Smooth muscle cell (in vitro differentiated cells): ENCODE data around the gene PSD2. TPM values are rescaled to one million over a fixed set of nuclear protein-coding genes. Genes with fewer than 3 reads are reported as not detected.
"Not testable (repeated sequence)": the region's sequence is repeated elsewhere in the genome, so short reads cannot be mapped to it uniquely, and the experiment has no call there.

Experiments
- DNase-seq: peaks from one replicate; lab custom pipeline; 2025; ENCODE audit not compliant: unreplicated experiment; lab: John Stamatoyannopoulos, UW
- H2AFZ ChIP-seq: fragments of 200-600 bp; sonication (generic); 2 replicates; pipeline ENCODE4 v1.6.0; 2016; ENCODE audit warnings: antibody characterized with exemption, low read depth, mild to moderate bottlenecking
- H3F3A ChIP-seq: fragments of 200-600 bp; sonication (generic); 2 replicates; pipeline ENCODE4 v1.6.0; 2017; ENCODE audit warnings: antibody characterized with exemption, low read depth
- H3K27ac ChIP-seq: fragments of 200-600 bp; sonication (generic); 2 replicates; pipeline ENCODE4 v1.5.1; 2016; ENCODE audit warnings: low read depth, mild to moderate bottlenecking
- H3K27me3 ChIP-seq: fragments of 200-600 bp; sonication (generic); 2 replicates; pipeline ENCODE4 v1.6.1; 2016; ENCODE audit warnings: low read depth, mild to moderate bottlenecking
- H3K36me3 ChIP-seq: fragments of 200-600 bp; sonication (generic); 2 replicates; pipeline ENCODE4 v1.5.1; 2016; ENCODE audit warnings: low read depth
- H3K4me1 ChIP-seq: fragments of 200-600 bp; sonication (generic); 2 replicates; pipeline ENCODE4 v1.5.1; 2016; ENCODE audit warnings: low read depth
- H3K4me2 ChIP-seq: fragments of 200-600 bp; sonication (generic); 2 replicates; pipeline ENCODE4 v1.6.0; 2016; ENCODE audit warnings: mild to moderate bottlenecking
- H3K4me3 ChIP-seq: fragments of 200-600 bp; sonication (generic); 2 replicates; pipeline ENCODE4 v1.5.1; 2016; ENCODE audit warnings: mild to moderate bottlenecking
- H3K79me2 ChIP-seq: fragments of 200-600 bp; sonication (generic); 2 replicates; pipeline ENCODE4 v1.6.0; 2016; ENCODE audit warnings: low read depth, mild to moderate bottlenecking
- H3K9ac ChIP-seq: fragments of 200-600 bp; sonication (generic); 2 replicates; pipeline ENCODE4 v1.6.0; 2016; ENCODE audit warnings: low read depth
- H3K9me3 ChIP-seq: fragments of 200-600 bp; sonication (generic); replicated peaks from 2 replicates; pipeline ENCODE4 v1.5.1; 2016; ENCODE audit warnings: low read depth
- H4K20me1 ChIP-seq: fragments of 200-600 bp; sonication (generic); 2 replicates; pipeline ENCODE4 v1.6.0; 2016; ENCODE audit warnings: low read depth
- WGBS: methylation state at CpG from one replicate; pipeline ENCODE4 v1.1.7; 2016; ENCODE audit warnings: low lambda C conversion rate; 5-methylcytosine and 5-hydroxymethylcytosine counted together
- polyA plus RNA-seq: library from polyadenylated mRNA; unstranded; fragments of >200 nt; fragmentation: Nextera tagmentation; extraction: Ambion mirVana; gene quantifications from 2 replicates; pipeline ENCODE4 v1.2.1, GENCODE V29; 2016
- total RNA-seq: library from RNA; depleted of rRNA; stranded (reverse); fragments of >200 nt; gene quantifications from 2 replicates; pipeline ENCODE4 v1.2.3, GENCODE V29; 2014
- TF ChIP-seq, protein P1 (sequence below): fragments of 200-600 bp; sonication (generic); IDR thresholded peaks from 2 replicates; pipeline ENCODE4 v1.5.1; 2017; ENCODE audit warnings: borderline replicate concordance, mild to moderate bottlenecking, antibody characterized with exemption; ENCODE audit not compliant: insufficient read depth, poor library complexity, severe bottlenecking

Gene PSD2
- total and polyA plus RNA-seq, 2 experiments from 2014 or later: 0.54 to 0.81 TPM

DNA sequence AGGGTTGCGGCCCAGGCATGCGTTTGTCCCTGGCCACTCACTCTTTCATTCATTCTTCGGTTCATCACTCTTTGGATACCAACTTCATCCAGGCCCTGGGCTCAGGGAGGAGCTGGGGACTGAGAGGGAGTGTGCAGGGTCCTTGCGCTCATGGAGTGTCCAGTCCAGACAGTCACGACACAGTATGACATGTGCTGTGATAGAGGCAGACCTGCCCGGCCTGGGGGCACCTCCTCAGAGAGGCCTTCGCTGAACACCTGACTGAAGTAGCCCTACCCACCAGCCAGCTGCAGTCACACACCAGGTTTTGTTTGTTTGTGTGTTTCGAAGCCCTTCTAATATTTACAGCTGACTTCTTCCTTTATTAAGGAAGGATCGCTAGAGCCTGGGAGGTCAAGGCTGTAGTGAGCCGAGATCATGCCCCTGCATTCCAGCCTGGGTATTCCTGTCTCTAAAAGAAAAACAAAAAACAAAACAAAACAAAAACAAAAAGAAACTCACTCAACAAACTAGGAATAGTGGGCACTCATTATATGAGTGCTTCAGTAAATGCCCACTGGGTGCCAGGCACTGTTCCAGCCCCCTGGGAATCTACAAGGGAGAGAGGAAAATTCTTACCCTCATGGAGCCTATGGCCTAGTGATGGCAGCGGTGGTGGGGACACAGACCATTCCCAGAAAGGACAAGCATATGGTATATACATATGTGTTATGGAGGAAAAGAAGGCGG, 6.3 kb upstream of the PSD2 start:
- H3K4me3 ChIP-seq: no peak overlapping the region
- H3K79me2 ChIP-seq: no peaks in the 10 kb centered on the region
- no peak overlapping the region for H3K27ac ChIP-seq
- H3K4me1 ChIP-seq: peaks cover 3% of the 10 kb centered on the region
- no peaks in the 10 kb centered on the region for H3K9me3 ChIP-seq
- no peak overlapping the region for H3K4me2 ChIP-seq
- TF ChIP-seq, protein P1, sequence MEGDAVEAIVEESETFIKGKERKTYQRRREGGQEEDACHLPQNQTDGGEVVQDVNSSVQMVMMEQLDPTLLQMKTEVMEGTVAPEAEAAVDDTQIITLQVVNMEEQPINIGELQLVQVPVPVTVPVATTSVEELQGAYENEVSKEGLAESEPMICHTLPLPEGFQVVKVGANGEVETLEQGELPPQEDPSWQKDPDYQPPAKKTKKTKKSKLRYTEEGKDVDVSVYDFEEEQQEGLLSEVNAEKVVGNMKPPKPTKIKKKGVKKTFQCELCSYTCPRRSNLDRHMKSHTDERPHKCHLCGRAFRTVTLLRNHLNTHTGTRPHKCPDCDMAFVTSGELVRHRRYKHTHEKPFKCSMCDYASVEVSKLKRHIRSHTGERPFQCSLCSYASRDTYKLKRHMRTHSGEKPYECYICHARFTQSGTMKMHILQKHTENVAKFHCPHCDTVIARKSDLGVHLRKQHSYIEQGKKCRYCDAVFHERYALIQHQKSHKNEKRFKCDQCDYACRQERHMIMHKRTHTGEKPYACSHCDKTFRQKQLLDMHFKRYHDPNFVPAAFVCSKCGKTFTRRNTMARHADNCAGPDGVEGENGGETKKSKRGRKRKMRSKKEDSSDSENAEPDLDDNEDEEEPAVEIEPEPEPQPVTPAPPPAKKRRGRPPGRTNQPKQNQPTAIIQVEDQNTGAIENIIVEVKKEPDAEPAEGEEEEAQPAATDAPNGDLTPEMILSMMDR: no peak
- no peaks in the 10 kb centered on the region for H3F3A ChIP-seq
- H3K9ac ChIP-seq: no peak overlapping the region
- no peaks in the 10 kb centered on the region for H4K20me1 ChIP-seq
- WGBS: 94% methylated on average over 12 of the region's 12 CpGs
- DNase-seq: no peak
- H3K27me3 ChIP-seq: peaks cover 60% of the 10 kb centered on the region
- no peak overlapping the region for H2AFZ ChIP-seq
- no peaks in the 10 kb centered on the region for H3K36me3 ChIP-seq

DNA sequence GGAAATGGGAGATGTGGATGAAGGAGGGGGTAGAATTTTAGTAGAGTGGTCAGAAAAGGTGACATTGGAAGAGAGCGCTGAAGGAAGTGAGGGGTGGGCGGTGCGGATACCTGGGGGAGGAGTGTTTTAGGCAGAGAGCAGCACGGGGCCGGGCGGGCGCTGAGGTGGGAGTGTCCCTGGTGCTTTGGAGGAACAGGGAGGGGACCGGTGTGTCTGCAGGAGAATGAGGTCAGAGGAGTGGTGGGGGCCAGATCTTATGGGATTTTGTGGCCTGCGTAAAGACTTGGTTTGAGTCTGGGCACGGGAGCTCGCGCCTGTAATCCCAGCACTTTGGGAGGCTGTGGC, 5.8 kb upstream of the PSD2 start:
- Histone ChIP-seq H2AFZ (no peak overlapping the region), H3K4me1 (peaks cover 3% of the 10 kb centered on the region), H4K20me1 (no peaks in the 10 kb centered on the region), H3K79me2 (no peaks in the 10 kb centered on the region), H3K27me3 (peaks cover 66% of the 10 kb centered on the region), H3K9ac (no peak overlapping the region), H3K36me3 (no peaks in the 10 kb centered on the region), H3K27ac (no peak overlapping the region), H3F3A (no peaks in the 10 kb centered on the region), H3K9me3 (no peaks in the 10 kb centered on the region), H3K4me2 (no peak overlapping the region), H3K4me3 (no peak overlapping the region)
- 73% methylated on average over 12 of the region's 12 CpGs for WGBS
- DNase-seq: no peak
- TF ChIP-seq, protein P1: no peak

DNA sequence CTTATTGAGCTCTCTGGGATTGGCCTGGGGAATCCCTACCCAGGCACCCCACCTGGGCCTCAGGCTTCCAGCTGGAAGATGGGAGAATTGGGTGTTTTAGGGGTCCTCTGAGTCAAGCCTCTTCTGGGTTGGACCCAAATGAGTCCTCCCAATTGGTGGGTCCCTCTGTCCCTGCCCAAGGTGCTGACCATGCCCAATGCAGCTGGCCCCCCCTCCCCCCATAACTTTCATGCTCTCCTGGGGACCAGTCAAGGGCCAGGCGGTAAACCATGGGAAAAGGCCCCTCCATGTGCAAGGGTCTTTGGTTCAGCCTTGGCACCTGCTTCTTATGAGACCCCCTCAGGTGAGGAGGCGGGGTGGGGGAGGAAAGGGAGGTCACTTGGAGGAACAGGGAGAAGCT, 3.4 kb upstream of the PSD2 start:
- Histone ChIP-seq H3K9me3 (no peaks in the 10 kb centered on the region), H3K4me3 (no peak overlapping the region), H3K27me3 (peaks cover 75% of the 10 kb centered on the region), H4K20me1 (peaks cover 5% of the 10 kb centered on the region), H3K36me3 (no peaks in the 10 kb centered on the region), H3K79me2 (no peaks in the 10 kb centered on the region), H3K27ac (no peak overlapping the region), H2AFZ (no peak overlapping the region), H3K4me1 (peaks cover 3% of the 10 kb centered on the region), H3K9ac (no peak overlapping the region), H3F3A (no peaks in the 10 kb centered on the region), H3K4me2 (no peak overlapping the region)
- no peak for DNase-seq
- TF ChIP-seq, protein P1: no peak
- 83% methylated on average over 2 of the region's 2 CpGs for WGBS

DNA sequence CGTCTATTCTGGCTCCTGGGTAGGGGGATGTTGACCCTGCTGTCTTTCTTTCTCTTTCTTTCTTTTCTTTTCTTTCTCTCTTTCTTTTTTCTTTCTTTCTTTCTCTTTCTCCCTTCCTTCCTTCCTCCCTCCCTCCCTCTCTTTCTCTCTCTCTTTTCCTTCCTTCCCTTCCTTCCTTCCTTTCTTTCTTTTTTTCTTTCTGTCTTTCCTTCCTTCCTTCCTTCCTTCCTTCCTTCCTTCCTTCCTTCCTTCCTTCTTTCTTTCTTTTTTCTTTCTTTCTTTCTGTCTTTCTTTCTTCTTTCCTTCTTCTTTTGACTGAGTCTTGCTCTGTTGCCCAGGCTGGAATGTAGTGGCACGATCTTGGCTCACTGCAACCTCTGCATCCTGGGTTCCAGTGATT, 3.0 kb upstream of the PSD2 start:
- not testable (repeated sequence) for H3K79me2 ChIP-seq, H3K4me1 ChIP-seq, DNase-seq, H3K4me3 ChIP-seq, H3K9me3 ChIP-seq, H3K4me2 ChIP-seq, H3K27ac ChIP-seq, H2AFZ ChIP-seq, H3F3A ChIP-seq, H3K36me3 ChIP-seq, H4K20me1 ChIP-seq, H3K9ac ChIP-seq
- H3K27me3 ChIP-seq: peaks cover 79% of the 10 kb centered on the region
- 76% methylated on average over 2 of the region's 2 CpGs for WGBS
